ENCODE results near the gene ALG1.
"Not testable (repeated sequence)": the region's sequence is repeated elsewhere in the genome, so short reads cannot be mapped to it uniquely, and the experiment has no call there.

Gene ALG1

GRCh38 chr16:5044581-5044980, 27.1 kb upstream of the ALG1 start:
- DNase-seq (ENCODE audit: low read depth in 2 of 2), result not testable (repeated sequence)

GRCh38 chr16:5045499-5046115, 26.0 kb upstream of the ALG1 start:
- DNase-seq (ENCODE audit: low read depth in 2 of 2), result no peak

- no peak for DNase-seq (ENCODE audit: low read depth in 2 of 2)
These were observed 24.7 kb upstream of the ALG1 start for GRCh38 chr16:5046914-5047313.

- DNase-seq (ENCODE audit: low read depth in 2 of 2), result no peak
These were observed 16.5 kb upstream of the ALG1 start for GRCh38 chr16:5054876-5055865.

- DNase-seq (ENCODE audit: low read depth in 2 of 2), result no peak
These were observed 15.3 kb upstream of the ALG1 start for GRCh38 chr16:5056352-5056751.

GRCh38 chr16:5058476-5058875, 13.2 kb upstream of the ALG1 start:
- DNase-seq (ENCODE audit: low read depth in 2 of 2), result no peak

- DNase-seq (ENCODE audit: low read depth in 2 of 2), result no peak
These were observed 12.1 kb upstream of the ALG1 start for GRCh38 chr16:5059386-5060072.

- DNase-seq (ENCODE audit: low read depth in 2 of 2), result no peak
These were observed 11.5 kb upstream of the ALG1 start for GRCh38 chr16:5060073-5060641.

- DNase-seq (ENCODE audit: low read depth in 2 of 2), result no peak
These were observed 9.6 kb upstream of the ALG1 start for GRCh38 chr16:5062051-5062450.

- no peak for DNase-seq (ENCODE audit: low read depth in 2 of 2)
These were observed 8.6 kb upstream of the ALG1 start for GRCh38 chr16:5062790-5063765.

GRCh38 chr16:5064915-5065314, 6.7 kb upstream of the ALG1 start:
- no peak for DNase-seq (ENCODE audit: low read depth in 2 of 2)

- no peak for DNase-seq (ENCODE audit: low read depth in 2 of 2)
These were observed 6.3 kb upstream of the ALG1 start for GRCh38 chr16:5065326-5065725.

- DNase-seq (ENCODE audit: low read depth in 2 of 2), result no peak
These were observed 5.8 kb upstream of the ALG1 start, which contains the start of gene C16orf89 for GRCh38 chr16:5065813-5066212. C16orf89 (minus strand) TSS chr16:5065956; CDS start chr16:5065908, 48 bp downstream.

GRCh38 chr16:5066511-5066910, 5.1 kb upstream of the ALG1 start:
- DNase-seq (ENCODE audit: low read depth in 2 of 2), result no peak

- no peak for DNase-seq (ENCODE audit: low read depth in 2 of 2)
These were observed 2.6 kb upstream of the ALG1 start for GRCh38 chr16:5069048-5069447.

GRCh38 chr16:5069854-5070253, 1.8 kb upstream of the ALG1 start:
- no peak for DNase-seq (ENCODE audit: low read depth in 2 of 2)

GRCh38 chr16:5070431-5071186, 1.0 kb upstream of the ALG1 start:
- DNase-seq (ENCODE audit: low read depth in 2 of 2), result no peak

GRCh38 chr16:5071341-5071680, 332 bp upstream of the ALG1 start:
- no peak for DNase-seq (ENCODE audit: low read depth in 2 of 2)

GRCh38 chr16:5072334-5073278, 963 bp downstream of the ALG1 start:
- no peak for DNase-seq (ENCODE audit: low read depth in 2 of 2)

All from stimulated activated CD4-positive, alpha-beta T cell treated with anti-CD3 and anti-CD28 coated beads, Interleukin-1b, Interleukin-23, amount 100 ng/mL, for 1 hour (primary cell).